ENCODE data around the gene CSPG4.

DNA sequence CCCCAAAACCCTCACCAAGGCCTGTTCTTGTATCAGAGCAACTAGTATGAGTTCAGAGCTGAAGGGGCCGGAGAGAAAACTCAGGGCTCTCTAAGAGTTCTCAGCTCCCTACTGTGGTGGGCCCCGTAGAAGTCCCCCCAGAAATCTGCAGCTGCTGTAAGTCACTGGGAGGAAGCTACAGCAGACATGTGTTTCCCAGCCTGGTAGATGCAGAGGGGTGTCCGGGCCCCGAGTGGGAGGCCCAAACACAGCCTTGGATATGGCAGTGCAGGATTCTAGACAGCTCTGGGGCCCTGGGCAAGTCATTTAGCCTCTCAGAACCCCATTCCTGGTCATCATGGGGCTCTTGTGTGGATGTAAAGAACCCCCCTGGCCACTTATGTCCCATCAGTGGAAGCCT is 39.2 kb upstream of the CSPG4 start:
- TF ChIP-seq CTCF (IDR thresholded peaks at IDR 0.05) (no peak), EZH2 (IDR thresholded peaks at IDR 0.05) (no peak)
